GM13977 (cell line): ENCODE measurements around the gene MAD2L2.

Experiments used
- DNase-seq: peaks from one replicate; pipeline ENCODE4 v3.0.0; 2012; ENCODE audit warnings: low spot score
- CTCF ChIP-seq: IDR thresholded peaks from 2 replicates; pipeline ENCODE4 v1.5.1; 2012; ENCODE audit warnings: mild to moderate bottlenecking, control low read depth; ENCODE audit not compliant: insufficient read depth; ENCODE audit errors: extremely low read depth, missing control alignments
- in situ Hi-C: fragments of 300-500 bp; cut with MboI; formaldehyde crosslinking; loops from one replicate; pipeline ENCODE4 v1.12.0; 2022; ENCODE audit warnings: low sequenced_read_pairs, low pct_unique_long_range_greater_than_20kb, mixed read lengths, inconsistent platforms; ENCODE audit not compliant: unreplicated experiment

Gene MAD2L2

GRCh38 chr1:11706292-11706691 is 25.3 kb upstream of the MAD2L2 start:
- DNase-seq = no peak
- no peak for TF ChIP-seq CTCF
- in situ Hi-C loops = no loop called here

GRCh38 chr1:11705596-11705995 is 24.6 kb upstream of the MAD2L2 start:
- no peak for TF ChIP-seq CTCF
- in situ Hi-C loops = no loop called here
- DNase-seq = no peak

GRCh38 chr1:11704691-11705475 is 23.9 kb upstream of the MAD2L2 start:
- DNase-seq = no peak
- in situ Hi-C loops = no loop called here
- no peak for TF ChIP-seq CTCF

GRCh38 chr1:11704194-11704529 is 23.2 kb upstream of the MAD2L2 start:
- in situ Hi-C loops = no loop called here
- no peak for DNase-seq
- TF ChIP-seq CTCF = no peak

GRCh38 chr1:11703357-11704193 is 22.6 kb upstream of the MAD2L2 start:
- DNase-seq = no peak
- in situ Hi-C loops = no loop called here
- TF ChIP-seq CTCF = no peak

- no peak for TF ChIP-seq CTCF
- no peak for DNase-seq
- in situ Hi-C loops = no loop called here
These were observed 21.2 kb upstream of the MAD2L2 start for GRCh38 chr1:11701981-11702803.
